ENCODE results near the gene VPREB1. TPM values are rescaled to one million over a fixed set of nuclear protein-coding genes. Genes with fewer than 3 reads are reported as not detected.
"Not testable (repeated sequence)": the region's sequence is repeated elsewhere in the genome, so short reads cannot be mapped to it uniquely, and the experiment has no call there.

The VPREB1 gene
- total RNA-seq, 1 experiment from 2014 or later: not detected

DNA sequence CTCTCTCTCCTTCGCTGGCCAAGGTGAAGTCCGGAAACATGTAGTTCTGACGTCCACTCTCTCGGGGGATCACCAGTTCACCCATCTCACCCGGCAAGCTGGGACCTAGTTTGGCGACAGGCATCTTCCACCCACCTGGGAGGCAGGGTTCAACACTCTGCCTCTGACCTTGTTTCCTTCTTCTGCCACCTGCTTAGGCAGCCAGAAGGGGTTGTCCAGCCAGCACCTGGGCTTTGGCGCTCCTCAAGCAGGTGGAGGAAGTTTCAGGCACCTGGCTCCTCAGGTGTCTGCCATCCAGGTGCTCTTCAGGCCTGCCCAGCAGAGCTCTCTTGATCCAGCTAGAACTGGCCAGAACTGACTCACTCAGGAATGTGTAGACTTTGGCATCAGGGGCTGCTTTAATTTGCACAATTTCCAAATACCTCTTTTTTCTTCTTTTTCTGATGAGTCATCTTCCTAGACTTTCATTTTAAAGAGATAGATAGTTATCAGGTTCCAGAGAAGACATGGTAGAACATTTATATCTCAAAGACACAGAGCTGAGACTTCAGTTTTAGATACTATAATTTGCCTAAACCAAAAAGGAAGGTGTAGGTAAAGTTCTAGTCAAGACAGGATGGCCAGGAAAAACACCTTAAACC, 25.6 kb downstream of the VPREB1 start:
- H3K27me3 ChIP-seq (ENCODE audit: insufficient read depth, low read length); H3K4me3 ChIP-seq (replicated peaks in 1 of 2; ENCODE audit: low read depth in 1 of 2, low read length in 2 of 2); H3K9ac ChIP-seq (ENCODE audit: low read length); ATAC-seq; H2AFZ ChIP-seq (ENCODE audit: low read depth, low read length, poor library complexity, severe bottlenecking); H3K4me1 ChIP-seq (ENCODE audit: control insufficient read depth in 1 of 2, insufficient read depth in 2 of 2, low read length in 2 of 2); intact Hi-C loops (cut with micrococcal nuclease); DNase-seq (ENCODE audit: low read depth, low spot score); H3K9me2 ChIP-seq (ENCODE audit: insufficient read depth); CTCF ChIA-PET; H3K36me3 ChIP-seq (ENCODE audit: control insufficient read depth in 1 of 2, insufficient read depth in 2 of 2, low read length in 2 of 2); RAD21 ChIA-PET (ENCODE audit: low non-redundant PET in 1 of 2, low total read pairs in 2 of 2, uncharacterized antibody in 2 of 2, unreplicated experiment in 2 of 2); POLR2A ChIA-PET; H3K79me2 ChIP-seq (ENCODE audit: insufficient read depth, low read length); H4K20me1 ChIP-seq (ENCODE audit: insufficient read depth); BruUV-seq (replicated peaks); H3K9me3 ChIP-seq (ENCODE audit: control insufficient read depth in 1 of 2, insufficient read depth in 1 of 2, low read depth in 1 of 2, low read length in 2 of 2): not testable (repeated sequence)
- peak overlapping the region; percentile 17; the same call in 1 of the 2 replicates for H3K4me2 ChIP-seq (ENCODE audit: low read length)
- H3K27ac ChIP-seq (ENCODE audit: low read depth, low read length): peak overlapping the region; percentile 32; the same call in 1 of the 2 replicates

GRCh38 chr22:22277423-22277822, 32.8 kb downstream of the VPREB1 start:
- RAD21 ChIA-PET (ENCODE audit: low non-redundant PET in 1 of 2, low total read pairs in 2 of 2, uncharacterized antibody in 2 of 2, unreplicated experiment in 2 of 2); BruUV-seq (replicated peaks): not testable (repeated sequence)

DNA sequence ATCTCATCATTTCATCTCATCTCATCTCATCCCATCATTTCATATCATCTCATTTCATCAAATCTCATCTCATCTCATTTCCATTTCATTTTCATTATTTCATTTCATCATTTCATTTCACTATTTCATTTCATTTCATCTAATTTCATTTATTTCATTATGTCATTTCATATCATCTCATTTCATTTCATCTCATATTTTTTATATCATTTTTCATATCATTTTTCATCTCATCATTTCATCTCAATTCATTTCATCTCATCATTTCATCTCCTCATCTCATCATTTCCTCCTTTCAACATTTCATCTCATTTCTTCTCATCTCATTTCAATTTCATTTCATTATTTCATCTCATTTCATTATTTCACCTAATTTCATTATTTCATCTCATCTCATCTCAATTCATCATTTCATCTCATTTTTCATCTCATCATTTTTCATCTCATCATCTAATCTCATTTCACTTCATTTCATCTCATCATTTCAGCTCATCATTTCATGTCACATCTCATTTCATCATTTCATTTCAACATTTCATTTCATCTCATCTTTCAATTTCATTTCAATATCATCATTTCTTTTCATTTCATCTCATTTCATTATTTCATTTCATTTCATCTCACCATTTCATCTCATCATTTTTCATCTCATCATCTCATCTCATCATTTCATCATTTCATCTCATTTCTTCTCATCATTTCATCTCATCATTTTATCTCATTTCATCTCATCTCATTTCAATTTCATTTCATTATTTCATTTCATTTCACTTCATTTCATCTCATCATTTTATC, 40.6 kb downstream of the VPREB1 start:
- H3K4me3 ChIP-seq (replicated peaks in 1 of 2; ENCODE audit: low read depth in 1 of 2, low read length in 2 of 2); intact Hi-C loops (cut with micrococcal nuclease); RAD21 ChIA-PET (ENCODE audit: low non-redundant PET in 1 of 2, low total read pairs in 2 of 2, uncharacterized antibody in 2 of 2, unreplicated experiment in 2 of 2); H3K9me2 ChIP-seq (ENCODE audit: insufficient read depth); H2AFZ ChIP-seq (ENCODE audit: low read depth, low read length, poor library complexity, severe bottlenecking); H3K36me3 ChIP-seq (ENCODE audit: control insufficient read depth in 1 of 2, insufficient read depth in 2 of 2, low read length in 2 of 2); H4K20me1 ChIP-seq (ENCODE audit: insufficient read depth); H3K27me3 ChIP-seq (ENCODE audit: insufficient read depth, low read length); H3K79me2 ChIP-seq (ENCODE audit: insufficient read depth, low read length); H3K27ac ChIP-seq (ENCODE audit: low read depth, low read length); H3K9me3 ChIP-seq (ENCODE audit: control insufficient read depth in 1 of 2, insufficient read depth in 1 of 2, low read depth in 1 of 2, low read length in 2 of 2); H3K4me2 ChIP-seq (ENCODE audit: low read length); ATAC-seq; POLR2A ChIA-PET; DNase-seq (ENCODE audit: low read depth, low spot score); BruUV-seq (replicated peaks); H3K4me1 ChIP-seq (ENCODE audit: control insufficient read depth in 1 of 2, insufficient read depth in 2 of 2, low read length in 2 of 2); CTCF ChIA-PET; H3K9ac ChIP-seq (ENCODE audit: low read length): not testable (repeated sequence)

More at GRCh38 chr22:22277423-22277822, 32.8 kb downstream of the VPREB1 start:
- H4K20me1 ChIP-seq (ENCODE audit: insufficient read depth); H3K36me3 ChIP-seq (ENCODE audit: control insufficient read depth in 1 of 2, insufficient read depth in 2 of 2, low read length in 2 of 2); H3K27me3 ChIP-seq (ENCODE audit: insufficient read depth, low read length); H3K27ac ChIP-seq (ENCODE audit: low read depth, low read length); H3K4me2 ChIP-seq (ENCODE audit: low read length); intact Hi-C loops (cut with micrococcal nuclease); POLR2A ChIA-PET; H3K4me1 ChIP-seq (ENCODE audit: control insufficient read depth in 1 of 2, insufficient read depth in 2 of 2, low read length in 2 of 2); CTCF ChIA-PET; H3K9me3 ChIP-seq (ENCODE audit: control insufficient read depth in 1 of 2, insufficient read depth in 1 of 2, low read depth in 1 of 2, low read length in 2 of 2); ATAC-seq; H3K9me2 ChIP-seq (ENCODE audit: insufficient read depth); H3K9ac ChIP-seq (ENCODE audit: low read length); H3K4me3 ChIP-seq (replicated peaks in 1 of 2; ENCODE audit: low read depth in 1 of 2, low read length in 2 of 2); DNase-seq (ENCODE audit: low read depth, low spot score); H2AFZ ChIP-seq (ENCODE audit: low read depth, low read length, poor library complexity, severe bottlenecking); H3K79me2 ChIP-seq (ENCODE audit: insufficient read depth, low read length): not testable (repeated sequence)

DNA sequence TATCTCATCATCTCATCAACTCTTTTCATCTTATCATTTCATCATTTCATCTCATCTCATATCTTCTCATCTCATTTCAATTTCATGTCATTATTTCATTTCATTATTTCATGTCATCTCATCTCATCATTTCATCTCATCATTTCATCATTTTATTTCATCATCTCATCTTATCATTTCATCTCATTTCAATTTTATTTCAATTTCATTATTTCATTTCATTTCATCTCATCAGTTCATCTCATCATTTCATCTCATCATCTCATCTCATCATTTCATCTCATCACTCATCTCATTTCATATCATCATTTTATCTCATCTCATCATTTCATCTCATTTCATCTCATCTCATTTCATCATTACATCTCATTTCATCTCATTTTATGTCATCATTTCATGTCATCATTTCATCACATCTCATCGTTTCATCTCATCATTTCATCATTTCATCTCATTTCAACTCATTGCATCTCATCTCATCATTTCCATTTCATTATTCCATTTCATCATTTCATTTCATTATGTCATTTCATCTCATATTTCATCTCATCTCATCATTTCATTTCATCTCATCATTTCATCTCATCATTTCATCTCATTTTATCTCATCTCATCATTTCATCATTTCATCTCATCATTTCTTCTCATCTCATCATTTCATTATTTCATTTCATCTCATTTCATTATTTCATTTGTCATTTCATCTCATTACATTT, 42.0 kb downstream of the VPREB1 start:
- H3K79me2 ChIP-seq (ENCODE audit: insufficient read depth, low read length); H3K9ac ChIP-seq (ENCODE audit: low read length); ATAC-seq; H2AFZ ChIP-seq (ENCODE audit: low read depth, low read length, poor library complexity, severe bottlenecking); H3K27me3 ChIP-seq (ENCODE audit: insufficient read depth, low read length); CTCF ChIA-PET; DNase-seq (ENCODE audit: low read depth, low spot score); H3K9me3 ChIP-seq (ENCODE audit: control insufficient read depth in 1 of 2, insufficient read depth in 1 of 2, low read depth in 1 of 2, low read length in 2 of 2); RAD21 ChIA-PET (ENCODE audit: low non-redundant PET in 1 of 2, low total read pairs in 2 of 2, uncharacterized antibody in 2 of 2, unreplicated experiment in 2 of 2); H3K4me3 ChIP-seq (replicated peaks in 1 of 2; ENCODE audit: low read depth in 1 of 2, low read length in 2 of 2); H4K20me1 ChIP-seq (ENCODE audit: insufficient read depth); intact Hi-C loops (cut with micrococcal nuclease); BruUV-seq (replicated peaks); H3K4me1 ChIP-seq (ENCODE audit: control insufficient read depth in 1 of 2, insufficient read depth in 2 of 2, low read length in 2 of 2); POLR2A ChIA-PET; H3K4me2 ChIP-seq (ENCODE audit: low read length); H3K36me3 ChIP-seq (ENCODE audit: control insufficient read depth in 1 of 2, insufficient read depth in 2 of 2, low read length in 2 of 2); H3K9me2 ChIP-seq (ENCODE audit: insufficient read depth); H3K27ac ChIP-seq (ENCODE audit: low read depth, low read length): not testable (repeated sequence)
